ENCODE results near the gene TJAP1. TPM values are rescaled to one million over a fixed set of nuclear protein-coding genes. Genes with fewer than 3 reads are reported as not detected.
"Not testable (repeated sequence)": the region's sequence is repeated elsewhere in the genome, so short reads cannot be mapped to it uniquely, and the experiment has no call there.

Gene TJAP1
- polyA plus RNA-seq, 1 donor (not counting 4 experiments of a cell fraction or from before 2014, with no cell fraction given), result 23.3 TPM

- Histone ChIP-seq H3K9me1 (ENCODE audit: control insufficient read depth, extremely low read depth, insufficient read depth, low read length) (no peaks in the 10 kb centered on the region), H3K36me3 (ENCODE audit: control insufficient read depth in 2 of 2, extremely low read depth in 1 of 2, insufficient read depth in 2 of 2, low read length in 2 of 2) (peaks cover 24 to 50% of the 10 kb centered on the region in 2 experiments), H2AFZ (ENCODE audit: control insufficient read depth, low read length) (no peak overlapping the region), H4K20me1 (ENCODE audit: control insufficient read depth, extremely low read depth, insufficient read depth, low read length) (no peaks in the 10 kb centered on the region), H3K27me3 (ENCODE audit: control insufficient read depth, extremely low read depth, insufficient read depth, low read length) (no peaks in the 10 kb centered on the region), H3K4me1 (ENCODE audit: control insufficient read depth, extremely low read depth, insufficient read depth, low read length) (peaks cover 52% of the 10 kb centered on the region), H3K9me3 (ENCODE audit: control insufficient read depth, low read depth, low read length) (no peaks in the 10 kb centered on the region), H3K9ac (ENCODE audit: control insufficient read depth, extremely low read depth, insufficient read depth, low read length) (peak overlapping the region; percentile 43), H3K27ac (ENCODE audit: control insufficient read depth, insufficient read depth, low read length) (peak overlapping the region; percentile 79), H3K4me2 (ENCODE audit: control insufficient read depth, extremely low read depth, insufficient read depth, low read depth, low read length) (peak overlapping the region; percentile 57), H3K79me2 (ENCODE audit: control insufficient read depth, insufficient read depth, low read length) (peaks cover 4% of the 10 kb centered on the region), H3K4me3 (ENCODE audit: control insufficient read depth in 2 of 3, extremely low read depth in 1 of 3, insufficient read depth in 2 of 3, low read depth in 1 of 3, low read length in 3 of 3) (peak overlapping the region in 1 of 3 experiments; percentile 47)
- DNase-seq (ENCODE audit: low read depth, low spot score) (no peak), FAIRE-seq (no peak)
- no peak for TF ChIP-seq EZH2 (IDR thresholded peaks at IDR 0.05; ENCODE audit: low read length)
- TF ChIP-seq, protein P1, sequence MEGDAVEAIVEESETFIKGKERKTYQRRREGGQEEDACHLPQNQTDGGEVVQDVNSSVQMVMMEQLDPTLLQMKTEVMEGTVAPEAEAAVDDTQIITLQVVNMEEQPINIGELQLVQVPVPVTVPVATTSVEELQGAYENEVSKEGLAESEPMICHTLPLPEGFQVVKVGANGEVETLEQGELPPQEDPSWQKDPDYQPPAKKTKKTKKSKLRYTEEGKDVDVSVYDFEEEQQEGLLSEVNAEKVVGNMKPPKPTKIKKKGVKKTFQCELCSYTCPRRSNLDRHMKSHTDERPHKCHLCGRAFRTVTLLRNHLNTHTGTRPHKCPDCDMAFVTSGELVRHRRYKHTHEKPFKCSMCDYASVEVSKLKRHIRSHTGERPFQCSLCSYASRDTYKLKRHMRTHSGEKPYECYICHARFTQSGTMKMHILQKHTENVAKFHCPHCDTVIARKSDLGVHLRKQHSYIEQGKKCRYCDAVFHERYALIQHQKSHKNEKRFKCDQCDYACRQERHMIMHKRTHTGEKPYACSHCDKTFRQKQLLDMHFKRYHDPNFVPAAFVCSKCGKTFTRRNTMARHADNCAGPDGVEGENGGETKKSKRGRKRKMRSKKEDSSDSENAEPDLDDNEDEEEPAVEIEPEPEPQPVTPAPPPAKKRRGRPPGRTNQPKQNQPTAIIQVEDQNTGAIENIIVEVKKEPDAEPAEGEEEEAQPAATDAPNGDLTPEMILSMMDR (optimal IDR thresholded peaks at IDR 0.05 in 1 of 3, IDR thresholded peaks at IDR 0.05 in 1 of 3, conservative IDR thresholded peaks at IDR 0.05 in 1 of 3; ENCODE audit: extremely low read depth in 1 of 3, insufficient read depth in 2 of 3, low read length in 3 of 3), result no peak
- dilution Hi-C loops (cut with MboI; ENCODE audit: extremely low pct_ligation_motif_present, low sequenced_read_pairs), result no loop called here
Observed at GRCh38 chr6:43497129-43497396, 19.7 kb downstream of the TJAP1 start.

- no peak for DNase-seq (ENCODE audit: low read depth, low spot score)
- Histone ChIP-seq H3K36me3 (ENCODE audit: control insufficient read depth in 2 of 2, extremely low read depth in 1 of 2, insufficient read depth in 2 of 2, low read length in 2 of 2) (peaks cover 30 to 56% of the 10 kb centered on the region in 2 experiments), H3K27ac (ENCODE audit: control insufficient read depth, insufficient read depth, low read length) (no peak overlapping the region), H3K9me3 (ENCODE audit: control insufficient read depth, low read depth, low read length) (no peaks in the 10 kb centered on the region), H3K4me3 (ENCODE audit: control insufficient read depth in 2 of 3, extremely low read depth in 1 of 3, insufficient read depth in 2 of 3, low read depth in 1 of 3, low read length in 3 of 3) (no peak overlapping the region), H2AFZ (ENCODE audit: control insufficient read depth, low read length) (no peak overlapping the region), H3K4me2 (ENCODE audit: control insufficient read depth, extremely low read depth, insufficient read depth, low read depth, low read length) (no peak overlapping the region), H3K9ac (ENCODE audit: control insufficient read depth, extremely low read depth, insufficient read depth, low read length) (no peak overlapping the region), H3K79me2 (ENCODE audit: control insufficient read depth, insufficient read depth, low read length) (peaks cover 2% of the 10 kb centered on the region), H4K20me1 (ENCODE audit: control insufficient read depth, extremely low read depth, insufficient read depth, low read length) (no peaks in the 10 kb centered on the region), H3K4me1 (ENCODE audit: control insufficient read depth, extremely low read depth, insufficient read depth, low read length) (peaks cover 46% of the 10 kb centered on the region), H3K9me1 (ENCODE audit: control insufficient read depth, extremely low read depth, insufficient read depth, low read length) (no peaks in the 10 kb centered on the region), H3K27me3 (ENCODE audit: control insufficient read depth, extremely low read depth, insufficient read depth, low read length) (no peaks in the 10 kb centered on the region)
- TF ChIP-seq, protein P1 (optimal IDR thresholded peaks at IDR 0.05 in 1 of 3, IDR thresholded peaks at IDR 0.05 in 1 of 3, conservative IDR thresholded peaks at IDR 0.05 in 1 of 3; ENCODE audit: extremely low read depth in 1 of 3, insufficient read depth in 2 of 3, low read length in 3 of 3), result no peak
- no peak for TF ChIP-seq EZH2 (IDR thresholded peaks at IDR 0.05; ENCODE audit: low read length)
- dilution Hi-C loops (cut with MboI; ENCODE audit: extremely low pct_ligation_motif_present, low sequenced_read_pairs), result no loop called here
- FAIRE-seq, result no peak
Observed at GRCh38 chr6:43497689-43498088, 20.3 kb downstream of the TJAP1 start.

DNA sequence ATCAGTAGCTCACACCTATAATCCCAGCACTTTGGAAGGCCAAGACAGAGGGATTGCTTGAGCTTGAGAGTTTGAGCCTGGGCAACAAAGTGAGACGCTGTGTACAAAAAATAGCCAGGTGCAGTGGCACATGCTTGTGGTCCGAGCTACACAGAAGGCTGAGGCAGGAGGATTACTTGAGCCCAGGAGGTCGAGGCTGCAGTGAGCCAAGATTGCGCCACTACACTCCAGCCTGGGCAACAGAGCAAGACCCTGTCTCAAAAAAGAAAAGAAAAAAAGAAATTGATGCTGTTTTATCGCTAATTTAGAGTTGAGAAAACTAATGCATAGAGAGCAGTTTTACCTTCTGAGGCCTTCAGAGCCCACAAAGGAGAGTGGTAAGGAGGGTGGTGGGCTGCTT, 20.9 kb downstream of the TJAP1 start:
- H3K9ac ChIP-seq (ENCODE audit: control insufficient read depth, extremely low read depth, insufficient read depth, low read length); H3K9me1 ChIP-seq (ENCODE audit: control insufficient read depth, extremely low read depth, insufficient read depth, low read length); H3K27me3 ChIP-seq (ENCODE audit: control insufficient read depth, extremely low read depth, insufficient read depth, low read length); H3K4me3 ChIP-seq (ENCODE audit: control insufficient read depth in 2 of 3, extremely low read depth in 1 of 3, insufficient read depth in 2 of 3, low read depth in 1 of 3, low read length in 3 of 3); H2AFZ ChIP-seq (ENCODE audit: control insufficient read depth, low read length); H3K9me3 ChIP-seq (ENCODE audit: control insufficient read depth, low read depth, low read length); H3K4me2 ChIP-seq (ENCODE audit: control insufficient read depth, extremely low read depth, insufficient read depth, low read depth, low read length); H3K79me2 ChIP-seq (ENCODE audit: control insufficient read depth, insufficient read depth, low read length); H4K20me1 ChIP-seq (ENCODE audit: control insufficient read depth, extremely low read depth, insufficient read depth, low read length); FAIRE-seq; H3K27ac ChIP-seq (ENCODE audit: control insufficient read depth, insufficient read depth, low read length); dilution Hi-C loops (cut with MboI; ENCODE audit: extremely low pct_ligation_motif_present, low sequenced_read_pairs); DNase-seq (ENCODE audit: low read depth, low spot score): not testable (repeated sequence)
- Histone ChIP-seq H3K4me1 (ENCODE audit: control insufficient read depth, extremely low read depth, insufficient read depth, low read length) (peaks cover 40% of the 10 kb centered on the region), H3K36me3 (ENCODE audit: control insufficient read depth in 2 of 2, extremely low read depth in 1 of 2, insufficient read depth in 2 of 2, low read length in 2 of 2) (peaks cover 36 to 62% of the 10 kb centered on the region in 2 experiments)

Data from keratinocyte (primary cell).